GM20000 (cell line): ENCODE data around the gene ABI3.
A peak's percentile ranks its signal among the peaks of the same experiment; 100 is the strongest.

Experiments
- DNase-seq: peaks from one replicate; pipeline ENCODE4 v3.0.0; 2012; ENCODE audit warnings: low spot score
- TF ChIP-seq, protein P1 (sequence below): IDR thresholded peaks from 2 replicates; pipeline ENCODE4 v1.5.1; 2012; ENCODE audit warnings: mild to moderate bottlenecking, control low read depth; ENCODE audit errors: extremely low read depth, missing control alignments

ABI3 gene

DNA sequence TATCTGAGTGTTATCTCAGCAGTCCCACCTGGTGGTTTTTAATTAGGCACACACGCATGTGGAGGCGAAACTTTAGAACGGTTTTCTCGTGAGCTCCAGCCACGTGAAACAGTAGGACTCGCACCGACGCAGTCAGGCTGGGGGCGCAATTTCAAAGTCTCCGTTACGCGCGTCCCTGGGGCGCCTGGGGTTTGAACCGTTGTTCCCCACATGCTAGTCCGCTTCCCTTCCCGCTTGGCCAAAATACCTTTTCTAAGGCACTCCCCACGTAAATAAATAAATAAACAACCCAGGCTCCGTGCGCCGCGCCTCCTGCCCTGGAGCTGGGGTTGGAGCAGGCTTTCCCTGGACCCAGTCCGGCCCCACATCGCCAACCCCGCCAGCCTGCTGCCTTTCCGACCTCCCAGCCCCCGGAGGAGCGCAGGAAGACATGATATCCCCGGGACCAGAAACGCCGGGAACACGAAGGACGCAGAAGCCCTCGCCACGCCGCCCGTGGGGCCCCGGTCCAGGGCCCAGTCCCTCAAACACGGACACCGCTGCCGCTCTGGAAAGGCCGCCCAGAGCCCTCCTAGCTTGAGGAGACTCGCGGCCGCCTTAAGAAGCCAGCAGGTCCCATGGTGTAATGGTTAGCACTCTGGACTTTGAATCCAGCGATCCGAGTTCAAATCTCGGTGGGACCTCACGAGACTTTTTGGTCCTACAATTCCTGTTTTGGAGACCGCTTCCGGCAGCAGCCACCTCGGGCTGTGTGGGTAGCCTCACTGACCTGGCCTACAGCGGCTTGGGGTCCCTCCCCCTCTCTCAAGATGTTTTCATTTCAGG, 18.4 kb upstream of the ABI3 start:
- DNase-seq = peak; percentile 53
- TF ChIP-seq, protein P1, sequence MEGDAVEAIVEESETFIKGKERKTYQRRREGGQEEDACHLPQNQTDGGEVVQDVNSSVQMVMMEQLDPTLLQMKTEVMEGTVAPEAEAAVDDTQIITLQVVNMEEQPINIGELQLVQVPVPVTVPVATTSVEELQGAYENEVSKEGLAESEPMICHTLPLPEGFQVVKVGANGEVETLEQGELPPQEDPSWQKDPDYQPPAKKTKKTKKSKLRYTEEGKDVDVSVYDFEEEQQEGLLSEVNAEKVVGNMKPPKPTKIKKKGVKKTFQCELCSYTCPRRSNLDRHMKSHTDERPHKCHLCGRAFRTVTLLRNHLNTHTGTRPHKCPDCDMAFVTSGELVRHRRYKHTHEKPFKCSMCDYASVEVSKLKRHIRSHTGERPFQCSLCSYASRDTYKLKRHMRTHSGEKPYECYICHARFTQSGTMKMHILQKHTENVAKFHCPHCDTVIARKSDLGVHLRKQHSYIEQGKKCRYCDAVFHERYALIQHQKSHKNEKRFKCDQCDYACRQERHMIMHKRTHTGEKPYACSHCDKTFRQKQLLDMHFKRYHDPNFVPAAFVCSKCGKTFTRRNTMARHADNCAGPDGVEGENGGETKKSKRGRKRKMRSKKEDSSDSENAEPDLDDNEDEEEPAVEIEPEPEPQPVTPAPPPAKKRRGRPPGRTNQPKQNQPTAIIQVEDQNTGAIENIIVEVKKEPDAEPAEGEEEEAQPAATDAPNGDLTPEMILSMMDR = peak; percentile 20

DNA sequence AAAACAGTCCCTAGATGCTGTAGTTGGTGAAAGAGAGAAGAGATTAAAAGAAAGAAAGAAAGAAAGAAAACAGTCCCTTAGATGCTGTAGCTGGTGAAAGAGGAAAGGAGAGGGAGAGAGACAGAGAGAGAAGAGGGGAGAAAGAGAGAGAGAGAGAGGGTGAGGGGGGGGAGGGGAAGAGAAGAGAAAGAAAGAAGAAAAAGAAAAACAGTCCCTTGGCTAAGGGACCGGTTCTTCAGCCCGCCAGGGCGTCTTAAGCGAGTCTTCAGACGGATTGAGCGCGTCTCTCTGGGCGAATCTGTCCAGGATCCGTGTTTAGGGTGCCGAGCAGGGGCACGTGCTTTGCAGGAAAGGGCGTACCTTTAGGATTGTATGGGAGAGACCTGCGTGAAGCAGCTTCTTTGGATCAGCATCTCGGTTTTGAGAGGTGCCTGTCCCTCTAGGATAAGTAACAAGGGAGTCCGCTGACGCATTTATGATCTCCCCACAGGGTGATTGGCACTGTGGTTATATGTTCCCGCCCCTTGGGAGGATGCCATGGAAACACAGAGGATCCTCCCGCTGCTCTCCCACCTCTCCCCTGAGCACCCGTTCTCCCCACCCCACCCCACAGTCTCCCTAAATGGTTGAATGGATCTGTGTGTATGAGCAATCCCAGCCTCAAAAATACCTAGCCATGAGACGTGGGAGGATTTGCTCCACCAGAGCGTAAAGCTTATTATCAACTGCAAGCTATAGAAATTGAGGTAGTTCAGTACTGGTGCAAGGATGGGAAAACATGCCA, 16.8 kb upstream of the ABI3 start:
- TF ChIP-seq, protein P1 = no peak
- DNase-seq = peak; percentile 54

DNA sequence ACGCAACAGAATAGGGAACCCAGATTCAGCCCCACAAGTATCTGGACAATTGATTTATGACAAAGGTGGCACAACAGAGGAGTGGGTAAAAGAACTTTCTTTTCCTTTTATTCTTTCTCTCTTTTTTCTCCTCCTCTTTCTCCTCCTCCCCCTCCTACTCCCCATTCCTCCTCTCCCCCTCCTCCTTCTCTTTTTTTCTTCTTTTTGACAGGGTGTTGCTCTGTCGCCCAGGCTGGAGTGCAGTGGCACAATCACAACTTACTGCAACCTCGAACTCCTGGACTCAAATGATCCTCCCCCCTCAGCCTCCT, 16.3 kb upstream of the ABI3 start:
- TF ChIP-seq, protein P1 = no peak

DNA sequence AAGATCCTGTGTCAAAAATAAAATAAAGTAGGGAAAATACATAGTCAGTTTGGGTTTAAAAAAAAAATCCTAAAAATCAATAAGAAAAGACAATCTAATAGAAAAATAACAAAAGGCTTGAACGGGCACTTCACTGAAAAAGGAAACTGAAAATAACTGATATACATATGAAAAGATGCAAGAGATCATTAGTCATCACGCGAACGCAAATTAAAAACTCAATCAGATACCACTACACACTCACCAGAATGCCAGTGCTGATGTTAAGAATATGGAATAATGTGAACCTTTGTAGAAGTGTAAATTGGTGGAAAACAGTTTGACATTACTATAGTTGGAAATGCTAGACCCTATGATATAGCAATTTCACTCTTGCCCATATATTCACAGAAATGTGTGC, 14.8 kb upstream of the ABI3 start:
- no peak for DNase-seq
- TF ChIP-seq, protein P1 = no peak

More for the DNA sequence above, 16.3 kb upstream of the ABI3 start:
- no peak for DNase-seq

DNA sequence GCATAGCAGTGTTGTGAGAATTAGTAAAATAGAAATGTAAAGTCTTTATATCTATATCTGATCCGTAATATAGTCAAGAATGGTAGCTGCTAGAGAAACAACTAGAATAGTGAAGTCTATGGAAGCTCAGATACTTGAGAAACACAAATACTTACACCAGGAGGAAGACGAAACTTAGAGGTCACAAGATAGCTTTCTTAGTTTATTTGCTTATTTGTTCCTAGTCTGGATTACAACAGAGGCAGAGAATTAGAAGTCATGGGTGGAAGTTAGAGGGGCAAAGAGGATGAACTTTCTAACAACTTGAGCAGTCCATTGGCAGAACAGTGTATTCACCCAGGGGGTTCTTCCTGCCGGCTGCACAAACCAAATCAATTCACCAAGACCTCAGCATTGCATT, 14.0 kb upstream of the ABI3 start:
- TF ChIP-seq, protein P1 = no peak
- DNase-seq = no peak

DNA sequence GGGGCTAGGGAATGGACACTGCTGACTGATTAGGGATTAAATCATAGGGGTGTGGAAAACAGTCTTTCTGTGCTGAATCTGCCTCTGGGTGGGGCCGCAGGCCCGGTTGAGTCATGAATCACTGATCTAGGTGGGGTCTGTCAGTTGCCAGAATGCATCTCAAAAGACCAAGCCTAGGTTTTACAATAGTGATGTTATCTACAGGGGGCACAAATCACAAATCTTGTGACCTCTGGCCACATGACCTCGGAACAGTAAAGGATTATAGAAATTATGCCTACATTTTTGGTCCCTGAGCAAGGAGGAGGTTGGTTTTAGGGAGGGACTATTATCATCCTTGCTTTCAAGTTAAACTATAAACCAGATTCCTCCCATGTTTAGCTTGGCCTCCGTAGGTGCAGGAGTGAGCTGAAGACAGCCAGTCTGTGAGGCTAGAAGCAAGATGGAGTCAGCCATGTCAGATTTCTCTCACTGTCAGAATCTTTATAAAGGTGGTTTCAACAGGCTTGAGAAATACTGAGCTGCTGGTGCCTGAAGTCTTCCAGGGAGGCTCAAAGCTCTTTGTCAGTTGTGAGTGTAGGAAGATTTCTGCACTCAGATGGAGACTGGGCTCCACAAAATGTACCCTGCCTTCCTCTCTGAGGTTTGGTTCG, 13.0 kb upstream of the ABI3 start:
- DNase-seq = no peak
- TF ChIP-seq, protein P1 = no peak

DNA sequence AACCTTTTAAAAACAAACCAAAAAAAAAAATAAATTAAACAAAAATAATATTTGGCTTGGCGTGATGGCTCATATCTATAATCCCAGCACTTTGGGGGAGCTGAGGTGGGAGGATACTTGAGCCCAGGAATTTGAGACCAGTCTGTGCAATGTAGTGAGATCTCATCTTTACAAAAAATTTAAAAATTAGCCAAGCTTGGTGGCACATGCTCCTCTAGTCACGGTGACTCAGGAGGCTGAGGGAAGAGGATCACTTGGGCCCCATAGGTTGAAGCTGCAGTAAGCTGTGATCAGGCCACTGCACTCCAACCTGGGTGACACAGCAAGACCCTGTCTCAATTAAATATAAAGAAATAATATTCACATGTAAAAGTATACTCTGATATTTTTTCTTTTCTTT, 12.3 kb upstream of the ABI3 start:
- TF ChIP-seq, protein P1 = no peak
- DNase-seq = no peak
